Osteoblast (primary cell): ENCODE measurements around the gene F2RL3. TPM values are rescaled to one million over a fixed set of nuclear protein-coding genes. Genes with fewer than 3 reads are reported as not detected.

Experiments
- DNase-seq: peaks from one replicate; pipeline ENCODE4 v3.0.0; 2011; ENCODE audit warnings: low spot score, mixed read lengths; ENCODE audit not compliant: insufficient read length; ENCODE audit errors: missing footprints
- H2AFZ ChIP-seq: 2 replicates; pipeline ENCODE4 v1.6.0; 2011; ENCODE audit warnings: mild to moderate bottlenecking, low read length
- H3K27ac ChIP-seq: 2 replicates; pipeline ENCODE4 v1.5.1; 2011; ENCODE audit warnings: mild to moderate bottlenecking, low read depth, low read length, moderate library complexity
- H3K27me3 ChIP-seq: 2 replicates; pipeline ENCODE4 v1.6.0; 2012; ENCODE audit warnings: mild to moderate bottlenecking, control low read depth, inconsistent platforms, low read length, moderate library complexity; ENCODE audit not compliant: insufficient read depth
- H3K36me3 ChIP-seq: 2 replicates; pipeline ENCODE4 v1.5.1; 2011; ENCODE audit warnings: mild to moderate bottlenecking, low read length, control low read depth, moderate library complexity; ENCODE audit not compliant: insufficient read depth
- H3K4me1 ChIP-seq: 2 replicates; pipeline ENCODE4 v1.5.1; 2011; ENCODE audit warnings: mild to moderate bottlenecking, low read length, control low read depth, moderate library complexity; ENCODE audit not compliant: insufficient read depth
- H3K4me2 ChIP-seq: 2 replicates; pipeline ENCODE4 v1.6.0; 2011; ENCODE audit warnings: mild to moderate bottlenecking, low read length; ENCODE audit not compliant: insufficient read depth
- H3K4me3 ChIP-seq: fragments of 200-600 bp; sonication (generic); 3 replicates; pipeline ENCODE4 v1.5.1; 2012; ENCODE audit warnings: mild to moderate bottlenecking, low read length, inconsistent platforms; ENCODE audit not compliant: insufficient read depth
- H3K79me2 ChIP-seq: 2 replicates; pipeline ENCODE4 v1.6.0; 2012; ENCODE audit warnings: mild to moderate bottlenecking, low read length, control low read depth, inconsistent platforms; ENCODE audit not compliant: insufficient read depth
- H3K9me3 ChIP-seq: 2 replicates; pipeline ENCODE4 v1.5.1; 2011; ENCODE audit warnings: low read depth, low read length, control low read depth
- H4K20me1 ChIP-seq: 2 replicates; pipeline ENCODE4 v1.6.0; 2012; ENCODE audit warnings: mild to moderate bottlenecking, low read length, control low read depth; ENCODE audit not compliant: insufficient read depth
- CTCF ChIP-seq: IDR thresholded peaks from 2 replicates; pipeline ENCODE4 v1.5.1; 2011; ENCODE audit warnings: mild to moderate bottlenecking, low read depth, low read length, moderate library complexity; ENCODE audit errors: extremely low read depth
- total RNA-seq: library from RNA; depleted of rRNA; stranded (reverse); fragments of >200 nt; gene quantifications from 2 replicates; pipeline ENCODE4 v1.2.3, GENCODE V29; 2012

F2RL3 gene
- total RNA-seq, 1 donor, result under 0.01 TPM

GRCh38 chr19:16921766-16922591, 33.2 kb downstream of the F2RL3 start:
- Histone ChIP-seq H3K27me3 (peaks cover under 1% of the 10 kb centered on the region), H3K4me3 (no peak overlapping the region), H3K36me3 (no peaks in the 10 kb centered on the region), H2AFZ (no peak overlapping the region), H3K4me2 (no peak overlapping the region), H3K27ac (no peak overlapping the region), H4K20me1 (no peaks in the 10 kb centered on the region), H3K79me2 (no peaks in the 10 kb centered on the region), H3K4me1 (no peaks in the 10 kb centered on the region), H3K9me3 (peaks cover 6% of the 10 kb centered on the region)
- DNase-seq, result no peak
- TF ChIP-seq CTCF, result no peak

GRCh38 chr19:16922592-16922934, 33.8 kb downstream of the F2RL3 start:
- no peak overlapping the region for H2AFZ ChIP-seq
- no peaks in the 10 kb centered on the region for H3K4me1 ChIP-seq
- H3K36me3 ChIP-seq, result no peaks in the 10 kb centered on the region
- H3K27ac ChIP-seq, result no peak overlapping the region
- H3K4me3 ChIP-seq, result no peak overlapping the region
- peaks cover 6% of the 10 kb centered on the region for H3K9me3 ChIP-seq
- no peak for TF ChIP-seq CTCF
- H4K20me1 ChIP-seq, result no peaks in the 10 kb centered on the region
- H3K4me2 ChIP-seq, result no peak overlapping the region
- H3K27me3 ChIP-seq, result no peaks in the 10 kb centered on the region
- DNase-seq, result no peak
- no peaks in the 10 kb centered on the region for H3K79me2 ChIP-seq

- no peak for TF ChIP-seq CTCF
- Histone ChIP-seq H3K36me3 (no peaks in the 10 kb centered on the region), H3K27me3 (no peaks in the 10 kb centered on the region), H3K4me3 (no peak overlapping the region), H4K20me1 (no peaks in the 10 kb centered on the region), H3K4me2 (no peak overlapping the region), H3K27ac (no peak overlapping the region), H3K4me1 (no peaks in the 10 kb centered on the region), H3K9me3 (peaks cover 6% of the 10 kb centered on the region), H3K79me2 (no peaks in the 10 kb centered on the region), H2AFZ (no peak overlapping the region)
- DNase-seq, result no peak
Measured at GRCh38 chr19:16922949-16923348, 34.1 kb downstream of the F2RL3 start.

GRCh38 chr19:16927883-16928282, 39.1 kb downstream of the F2RL3 start:
- H3K4me1 ChIP-seq, result no peaks in the 10 kb centered on the region
- no peaks in the 10 kb centered on the region for H4K20me1 ChIP-seq
- H3K27ac ChIP-seq, result no peak overlapping the region
- no peak for TF ChIP-seq CTCF
- no peaks in the 10 kb centered on the region for H3K27me3 ChIP-seq
- H3K9me3 ChIP-seq, result peaks cover 6% of the 10 kb centered on the region
- no peak for DNase-seq
- H3K4me2 ChIP-seq, result no peak overlapping the region
- no peak overlapping the region for H3K4me3 ChIP-seq
- H3K36me3 ChIP-seq, result no peaks in the 10 kb centered on the region
- H3K79me2 ChIP-seq, result no peaks in the 10 kb centered on the region
- H2AFZ ChIP-seq, result no peak overlapping the region
